ENCODE measurements around the gene NEK1. TPM values are rescaled to one million over a fixed set of nuclear protein-coding genes. Genes with fewer than 3 reads are reported as not detected.
"Not testable (repeated sequence)": the region's sequence is repeated elsewhere in the genome, so short reads cannot be mapped to it uniquely, and the experiment has no call there.

NEK1 gene
- total RNA-seq, 4 donors from 2014 or later, result 15.5 to 31.2 (median 20.3) TPM

DNA sequence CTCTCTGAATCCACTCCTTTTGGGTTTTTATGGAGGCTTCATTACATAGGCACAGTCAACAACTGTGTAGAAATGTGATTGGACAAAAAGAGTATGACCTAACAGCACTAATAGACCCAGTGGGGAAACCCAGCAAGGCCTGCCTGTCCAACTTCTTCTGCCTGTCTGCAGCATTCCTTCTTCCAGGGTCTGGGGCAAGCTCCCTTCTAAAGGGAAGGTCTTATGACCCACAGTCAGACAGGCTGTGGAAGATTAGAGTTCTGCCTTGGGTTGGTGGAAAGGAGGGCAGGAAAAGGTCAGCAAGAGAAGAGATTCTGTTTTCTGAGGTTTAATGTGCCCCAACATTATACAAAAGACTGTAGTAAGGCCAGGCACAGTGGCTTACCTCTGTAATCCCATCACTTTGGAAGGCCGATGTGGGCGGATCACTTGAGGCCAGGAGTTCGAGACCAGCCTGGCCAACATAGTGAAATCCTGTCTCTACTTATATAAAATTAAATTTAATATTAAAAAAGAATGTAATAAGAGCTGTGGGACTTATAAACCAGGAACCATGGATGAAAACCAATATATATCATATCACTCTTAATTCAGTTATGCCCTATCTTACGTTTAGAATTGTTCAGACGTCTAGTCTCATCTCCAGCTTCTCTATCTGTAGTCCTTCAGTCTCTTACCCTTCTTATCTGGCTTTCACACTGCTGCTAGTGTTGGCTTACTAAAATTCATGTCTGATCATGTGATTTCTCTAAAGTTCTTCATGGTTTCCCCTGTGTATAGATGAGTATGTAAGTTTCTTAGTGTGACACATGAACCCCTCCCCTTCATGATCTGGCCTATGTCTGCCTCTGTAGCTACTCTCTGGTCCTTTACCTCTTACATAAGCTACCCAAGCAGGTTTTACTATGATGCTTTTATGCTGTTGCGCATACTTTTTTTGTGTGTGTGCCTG is 14.2 kb upstream of the NEK1 start:
- no peak overlapping the region for H3K27ac ChIP-seq
- 96 to 97% methylated on average over 6 of the region's 6 CpGs for WGBS, 2 donors
- TF ChIP-seq POLR2A (IDR thresholded peaks at IDR 0.05), result no peak
- TF ChIP-seq, protein P1, sequence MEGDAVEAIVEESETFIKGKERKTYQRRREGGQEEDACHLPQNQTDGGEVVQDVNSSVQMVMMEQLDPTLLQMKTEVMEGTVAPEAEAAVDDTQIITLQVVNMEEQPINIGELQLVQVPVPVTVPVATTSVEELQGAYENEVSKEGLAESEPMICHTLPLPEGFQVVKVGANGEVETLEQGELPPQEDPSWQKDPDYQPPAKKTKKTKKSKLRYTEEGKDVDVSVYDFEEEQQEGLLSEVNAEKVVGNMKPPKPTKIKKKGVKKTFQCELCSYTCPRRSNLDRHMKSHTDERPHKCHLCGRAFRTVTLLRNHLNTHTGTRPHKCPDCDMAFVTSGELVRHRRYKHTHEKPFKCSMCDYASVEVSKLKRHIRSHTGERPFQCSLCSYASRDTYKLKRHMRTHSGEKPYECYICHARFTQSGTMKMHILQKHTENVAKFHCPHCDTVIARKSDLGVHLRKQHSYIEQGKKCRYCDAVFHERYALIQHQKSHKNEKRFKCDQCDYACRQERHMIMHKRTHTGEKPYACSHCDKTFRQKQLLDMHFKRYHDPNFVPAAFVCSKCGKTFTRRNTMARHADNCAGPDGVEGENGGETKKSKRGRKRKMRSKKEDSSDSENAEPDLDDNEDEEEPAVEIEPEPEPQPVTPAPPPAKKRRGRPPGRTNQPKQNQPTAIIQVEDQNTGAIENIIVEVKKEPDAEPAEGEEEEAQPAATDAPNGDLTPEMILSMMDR (IDR thresholded peaks at IDR 0.05), result no peak
- peaks cover 9 to 12% of the 10 kb centered on the region in 2 donors for H3K4me1 ChIP-seq
- intact Hi-C loops (cut with DNase I), result no loop called here
- H3K36me3 ChIP-seq, result no peaks in the 10 kb centered on the region
- no peaks in the 10 kb centered on the region for H3K9me3 ChIP-seq
- no peak overlapping the region for H3K4me3 ChIP-seq (replicated peaks in 1 of 3)
- no peak for DNase-seq
- no peaks in the 10 kb centered on the region for H3K27me3 ChIP-seq

DNA sequence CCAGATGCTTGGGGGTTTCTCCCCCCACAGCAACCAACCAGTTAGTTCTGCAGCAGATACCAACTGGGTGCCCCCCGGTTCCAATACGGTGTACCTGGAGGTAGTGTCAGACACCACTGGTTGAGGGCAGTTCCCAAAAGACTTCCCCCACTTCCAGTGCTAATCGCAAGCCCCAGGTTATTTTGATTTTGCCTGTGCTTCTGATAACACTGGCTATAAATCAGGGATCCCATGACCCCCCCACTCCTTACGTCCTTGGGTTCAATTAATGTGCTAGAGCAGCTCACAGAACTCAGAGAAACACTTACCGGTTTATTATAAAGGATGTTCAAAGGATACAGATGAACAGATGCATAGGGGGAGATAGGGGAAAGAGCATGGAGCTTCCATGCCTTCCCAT is 13.5 kb upstream of the NEK1 start:
- 94 to 95% methylated on average over 5 of the region's 5 CpGs for WGBS, 2 donors
- intact Hi-C loops (cut with DNase I), result no loop called here

DNA sequence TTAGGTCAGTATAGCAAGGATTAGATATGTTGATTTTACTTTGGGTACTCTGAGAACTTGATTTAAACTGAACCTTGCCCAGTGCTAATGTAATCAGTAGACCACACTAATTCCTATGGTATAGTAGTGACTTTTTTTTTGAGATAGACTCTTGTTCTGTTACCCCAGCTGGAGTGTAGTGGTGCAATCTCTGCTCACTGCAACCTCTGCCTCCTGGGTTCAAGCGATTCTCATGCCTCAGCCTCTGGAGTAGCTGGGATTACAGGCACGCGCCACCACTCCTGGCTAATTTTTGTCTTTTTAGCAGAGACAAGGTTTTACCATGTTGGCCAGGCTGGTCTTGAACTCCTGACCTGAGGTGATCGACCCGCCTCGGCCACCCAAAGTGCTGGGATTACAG is 11.6 kb upstream of the NEK1 start:
- intact Hi-C loops (cut with DNase I), result loop anchor here (5.0 kb wide), 1 partner anchor 133 kb away; the partner anchor contains the start of gene HPF1
- not testable (repeated sequence) for H3K36me3 ChIP-seq; H3K27me3 ChIP-seq; H3K4me3 ChIP-seq (replicated peaks in 1 of 3); H3K27ac ChIP-seq; H3K9me3 ChIP-seq; DNase-seq
- H3K4me1 ChIP-seq, result peaks cover 9 to 18% of the 10 kb centered on the region in 2 donors
- WGBS, 2 donors, result 98 to 100% methylated on average over 6 of the region's 6 CpGs

More for the DNA sequence above, 13.5 kb upstream of the NEK1 start:
- H3K27me3 ChIP-seq, result no peaks in the 10 kb centered on the region
- no peaks in the 10 kb centered on the region for H3K36me3 ChIP-seq
- no peak overlapping the region for H3K4me3 ChIP-seq (replicated peaks in 1 of 3)
- no peak for DNase-seq
- H3K4me1 ChIP-seq, result peaks cover 9 to 18% of the 10 kb centered on the region in 2 donors
- no peak overlapping the region for H3K27ac ChIP-seq
- TF ChIP-seq, protein P1 (IDR thresholded peaks at IDR 0.05), result no peak
- TF ChIP-seq POLR2A (IDR thresholded peaks at IDR 0.05), result no peak
- H3K9me3 ChIP-seq, result no peaks in the 10 kb centered on the region

DNA sequence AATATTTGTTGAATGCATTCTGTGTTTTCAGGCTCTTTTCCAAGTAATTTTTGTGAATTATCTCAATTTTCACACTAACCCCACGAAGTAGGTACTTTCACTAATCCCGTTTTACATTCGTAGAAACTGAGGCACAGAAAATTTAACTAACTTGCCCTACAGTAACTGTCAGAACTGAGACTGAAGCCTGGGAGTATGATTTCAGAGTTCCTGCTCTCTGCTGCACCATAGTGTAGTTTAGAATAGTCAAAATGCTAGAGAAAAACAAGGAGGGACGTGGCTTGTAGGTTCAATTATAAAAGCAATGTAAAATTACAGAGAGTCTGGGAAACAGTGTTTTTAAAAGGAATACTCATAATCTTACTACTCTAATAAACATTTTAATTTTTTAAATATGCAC is 10.2 kb upstream of the NEK1 start:
- DNase-seq, result no peak
- Histone ChIP-seq H3K9me3 (no peaks in the 10 kb centered on the region), H3K4me1 (peaks cover 9 to 18% of the 10 kb centered on the region in 2 donors), H3K4me3 (replicated peaks in 1 of 3) (no peak overlapping the region), H3K27ac (peak overlapping the region in 1 of 3 donors; percentile 27), H3K36me3 (no peaks in the 10 kb centered on the region), H3K27me3 (no peaks in the 10 kb centered on the region)
- 54 to 58% methylated on average over 4 of the region's 4 CpGs for WGBS, 2 donors
- intact Hi-C loops (cut with DNase I), result loop anchor here (5.0 kb wide), 1 partner anchor 135 kb away; the partner anchor contains the start of gene HPF1
- TF ChIP-seq, protein P1 (IDR thresholded peaks at IDR 0.05), result no peak
- no peak for TF ChIP-seq POLR2A (IDR thresholded peaks at IDR 0.05)

DNA sequence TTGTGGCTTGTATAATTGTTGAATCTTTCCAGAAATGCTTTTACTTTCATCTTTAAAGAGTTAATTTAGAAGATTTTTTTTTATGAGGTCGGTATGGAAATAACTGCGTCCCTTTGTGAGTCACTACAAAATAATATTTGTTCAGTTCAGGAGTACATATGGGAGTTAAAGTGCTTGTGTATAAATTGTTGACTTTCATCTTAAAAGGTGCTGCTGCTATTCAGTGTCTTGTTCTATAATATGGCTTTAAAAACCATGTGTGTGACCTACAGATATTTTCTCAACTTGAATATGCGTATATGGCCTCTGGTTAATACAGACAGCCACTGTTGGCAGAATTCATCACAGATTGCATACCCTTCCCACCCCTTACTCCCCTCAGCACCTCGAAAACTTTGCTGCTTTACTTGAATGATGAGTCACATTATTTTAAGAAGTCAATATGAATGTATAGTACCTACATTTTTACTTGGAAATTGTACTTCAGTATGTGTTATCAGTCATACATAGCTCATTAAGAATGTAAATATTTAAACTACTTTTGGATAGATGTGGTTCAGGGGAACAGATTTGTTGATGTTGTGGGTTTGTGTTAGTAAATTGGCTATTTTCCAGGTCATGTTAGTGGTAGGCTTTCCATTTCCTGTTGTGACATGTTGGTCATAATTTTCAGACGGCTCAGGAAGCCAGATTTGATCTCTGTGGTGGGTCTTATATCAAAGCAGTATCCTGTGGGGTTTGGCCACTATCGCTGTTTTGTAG is 9.5 kb upstream of the NEK1 start:
- Histone ChIP-seq H3K36me3 (no peaks in the 10 kb centered on the region), H3K27ac (peak overlapping the region in 2 of 3 donors; percentile 27 to 29), H3K4me3 (replicated peaks in 1 of 3) (peak overlapping the region in 2 of 3 donors; percentile 59 to 99), H3K4me1 (peaks cover 9 to 18% of the 10 kb centered on the region in 2 donors), H3K9me3 (no peaks in the 10 kb centered on the region), H3K27me3 (no peaks in the 10 kb centered on the region)
- DNase-seq, result no peak
- 21 to 23% methylated on average over 6 of the region's 6 CpGs for WGBS, 2 donors
- intact Hi-C loops (cut with DNase I), result loop anchor here (5.0 kb wide), 1 partner anchor 135 kb away; the partner anchor contains the start of gene HPF1
- TF ChIP-seq, protein P1 (IDR thresholded peaks at IDR 0.05), result no peak
- no peak for TF ChIP-seq POLR2A (IDR thresholded peaks at IDR 0.05)
